ENCODE results near the gene MRPS14. TPM values are rescaled to one million over a fixed set of nuclear protein-coding genes. Genes with fewer than 3 reads are reported as not detected.

The MRPS14 gene
- total and polyA plus RNA-seq, 9 of the 15 experiments (the other 6 are each of a cell fraction or from before 2014, with no cell fraction given) = 38.1 to 231 (median 54.9) TPM

DNA sequence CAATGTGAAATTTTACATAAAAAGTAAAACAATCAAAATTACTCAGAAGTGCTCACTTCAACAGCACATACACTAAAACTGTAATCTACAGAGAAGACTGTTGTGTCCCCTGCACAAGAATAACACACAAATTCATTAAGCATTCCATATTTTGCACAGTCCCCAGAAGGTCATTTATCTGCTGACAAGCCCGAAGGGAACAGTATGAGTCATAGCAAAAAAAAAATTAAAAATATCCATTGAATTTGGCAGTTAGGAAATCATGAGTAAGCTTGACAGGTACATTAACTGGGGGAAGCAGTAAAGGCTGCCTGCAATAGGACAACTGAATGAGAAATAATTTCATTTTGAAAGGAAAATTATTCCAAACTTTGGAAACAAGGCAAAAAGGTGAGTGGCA lies 26.7 kb downstream of the MRPS14 start (continued):
- TF ChIP-seq ADNP (tag; IDR thresholded peaks at IDR 0.05) (no peak), JUND (IDR thresholded peaks at IDR 0.05; ENCODE audit: borderline replicate concordance, low read depth, low read length) (peak; percentile 93), JUND (tag; IDR thresholded peaks at IDR 0.05; ENCODE audit: borderline replicate concordance, low read depth, low read length) (peak; percentile 92), ESRRB (CRISPR knock-in tag; IDR thresholded peaks at IDR 0.05; ENCODE audit: borderline replicate concordance) (no peak), CREBBP (IDR thresholded peaks at IDR 0.05; ENCODE audit: low read depth, low read length) (no peak), YBX1 (IDR thresholded peaks at IDR 0.05) (no peak), ZNF589 (CRISPR knock-in tag; IDR thresholded peaks at IDR 0.05; ENCODE audit: low read depth) (no peak), U2AF2 (optimal IDR thresholded peaks at IDR 0.05; ENCODE audit: low read depth, low read length) (no peak), DPF2 (IDR thresholded peaks at IDR 0.05) (peak; percentile 80), NR0B1 (IDR thresholded peaks at IDR 0.05; ENCODE audit: partially characterized antibody) (no peak), KLF13 (tag; IDR thresholded peaks at IDR 0.05; ENCODE audit: borderline replicate concordance, low read depth) (no peak), NFIX (CRISPR knock-in tag; IDR thresholded peaks at IDR 0.05; ENCODE audit: low read depth) (no peak), ZEB2 (IDR thresholded peaks at IDR 0.05) (no peak), TARDBP (IDR thresholded peaks at IDR 0.05) (no peak), MEF2A (IDR thresholded peaks at IDR 0.05; ENCODE audit: control insufficient read depth, low read depth, low read length) (no peak), POLR3A (IDR thresholded peaks at IDR 0.05; ENCODE audit: borderline replicate concordance, extremely low read depth, insufficient read depth, insufficient read length) (no peak), CGGBP1 (CRISPR knock-in tag; IDR thresholded peaks at IDR 0.05) (no peak), HDAC1 (IDR thresholded peaks at IDR 0.05) (no peak), ZNF184 (CRISPR knock-in tag; IDR thresholded peaks at IDR 0.05) (no peak), PTBP1 (IDR thresholded peaks at IDR 0.05; ENCODE audit: low read depth, low read length) (no peak), NCOA1 (IDR thresholded peaks at IDR 0.05; ENCODE audit: low read depth) (peak; percentile 17; the same call in 1 of the 2 replicates), YY1 (IDR thresholded peaks at IDR 0.05; ENCODE audit: borderline replicate concordance in 1 of 3, control insufficient read depth in 1 of 3, extremely low read depth in 1 of 3, insufficient read depth in 3 of 3, insufficient read length in 1 of 3, insufficient replicate concordance in 2 of 3, low read depth in 1 of 3, low read length in 2 of 3) (no peak), C11orf30 (IDR thresholded peaks at IDR 0.05; ENCODE audit: low read depth) (peak; percentile 25; the same call in 1 of the 2 replicates), NUFIP1 (IDR thresholded peaks at IDR 0.05; ENCODE audit: partially characterized antibody) (no peak)
- TF ChIP-seq, protein P1, sequence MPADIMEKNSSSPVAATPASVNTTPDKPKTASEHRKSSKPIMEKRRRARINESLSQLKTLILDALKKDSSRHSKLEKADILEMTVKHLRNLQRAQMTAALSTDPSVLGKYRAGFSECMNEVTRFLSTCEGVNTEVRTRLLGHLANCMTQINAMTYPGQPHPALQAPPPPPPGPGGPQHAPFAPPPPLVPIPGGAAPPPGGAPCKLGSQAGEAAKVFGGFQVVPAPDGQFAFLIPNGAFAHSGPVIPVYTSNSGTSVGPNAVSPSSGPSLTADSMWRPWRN (IDR thresholded peaks at IDR 0.05; ENCODE audit: low read depth) = no peak
- TF ChIP-seq, protein P2, sequence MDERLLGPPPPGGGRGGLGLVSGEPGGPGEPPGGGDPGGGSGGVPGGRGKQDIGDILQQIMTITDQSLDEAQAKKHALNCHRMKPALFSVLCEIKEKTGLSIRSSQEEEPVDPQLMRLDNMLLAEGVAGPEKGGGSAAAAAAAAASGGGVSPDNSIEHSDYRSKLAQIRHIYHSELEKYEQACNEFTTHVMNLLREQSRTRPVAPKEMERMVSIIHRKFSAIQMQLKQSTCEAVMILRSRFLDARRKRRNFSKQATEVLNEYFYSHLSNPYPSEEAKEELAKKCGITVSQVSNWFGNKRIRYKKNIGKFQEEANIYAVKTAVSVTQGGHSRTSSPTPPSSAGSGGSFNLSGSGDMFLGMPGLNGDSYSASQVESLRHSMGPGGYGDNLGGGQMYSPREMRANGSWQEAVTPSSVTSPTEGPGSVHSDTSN (CRISPR knock-in tag; IDR thresholded peaks at IDR 0.05; ENCODE audit: low read depth) = no peak
- TF ChIP-seq, protein P2 (tag; conservative IDR thresholded peaks at IDR 0.05; ENCODE audit: low read depth) = peak; percentile 80

All from K562 (cell line).